IMR-90 (cell line): ENCODE results near the gene EIF3K. TPM values are rescaled to one million over a fixed set of nuclear protein-coding genes. Genes with fewer than 3 reads are reported as not detected.

Source experiments
- ATAC-seq: fragments of 200-7000 bp; cut with Tn5 transposase; 2 replicates; pipeline ENCODE4 v1.9.1; 2020; ENCODE audit warnings: low read depth, mild to moderate bottlenecking, moderate library complexity
- BruUV-seq: library from RNA; stranded (reverse); fragments of 400-500 nt; replicated peaks from 2 replicates; lab custom pipeline; 2021; lab: Mats Ljungman, UMichigan
- CTCF ChIA-PET: fragments of 300-600 bp; formaldehyde crosslinking; extraction: SDS; loops from one replicate; lab custom pipeline; 2021; ENCODE audit warnings: antibody characterized with exemption; lab: Yijun Ruan, JAX
- POLR2A ChIA-PET: fragments of 300-600 bp; sonication (Branson Sonifier 250); formaldehyde crosslinking; loops from one replicate; lab custom pipeline; 2022; ENCODE audit warnings: antibody characterized with exemption; ENCODE audit not compliant: unreplicated experiment; lab: Charles Lee
- DNase-seq: peaks from one replicate; pipeline ENCODE4 v3.0.0; 2013
- H2AFZ ChIP-seq: replicated peaks from 2 replicates; pipeline ENCODE3; 2013; ENCODE audit warnings: low read length, mild to moderate bottlenecking; ENCODE audit not compliant: poor library complexity
- H2AK5ac ChIP-seq: 2 replicates; pipeline ENCODE4 v1.6.1; 2013; ENCODE audit warnings: low read depth, low read length, inconsistent platforms
- H2AK9ac ChIP-seq: replicated peaks from 2 replicates; pipeline ENCODE3; 2013; ENCODE audit warnings: mild to moderate bottlenecking, low read depth, low read length, moderate library complexity; ENCODE audit not compliant: poor library complexity
- H2BK120ac ChIP-seq: 2 replicates; pipeline ENCODE4 v1.6.1; 2013; ENCODE audit warnings: low read depth, low read length, inconsistent platforms
- H2BK15ac ChIP-seq: 3 replicates; pipeline ENCODE4 v1.6.1; 2013; ENCODE audit warnings: low read depth, low read length, inconsistent platforms
- H2BK20ac ChIP-seq: 2 replicates; pipeline ENCODE4 v1.6.1; 2013; ENCODE audit warnings: low read depth, mild to moderate bottlenecking, inconsistent platforms, low read length, moderate library complexity
- H2BK5ac ChIP-seq: 2 replicates; pipeline ENCODE4 v1.6.1; 2013; ENCODE audit warnings: mild to moderate bottlenecking, low read depth, low read length, inconsistent platforms; ENCODE audit not compliant: poor library complexity, severe bottlenecking
- H3K14ac ChIP-seq: replicated peaks from 2 replicates; pipeline ENCODE4 v1.6.1; 2013; ENCODE audit warnings: low read depth, low read length, inconsistent platforms
- H3K18ac ChIP-seq: 2 replicates; pipeline ENCODE4 v1.6.1; 2013; ENCODE audit warnings: low read depth, low read length, control low read depth
- H3K23ac ChIP-seq: 2 replicates; pipeline ENCODE4 v1.6.1; 2013; ENCODE audit warnings: low read depth, low read length, inconsistent platforms
- H3K27ac ChIP-seq: 2 replicates; pipeline ENCODE4 v1.5.1; 2013; ENCODE audit warnings: mild to moderate bottlenecking, control low read depth, low read length; ENCODE audit not compliant: insufficient read depth
- H3K27me3 ChIP-seq: 2 replicates; pipeline ENCODE4 v1.6.1; 2013; ENCODE audit warnings: low read length; ENCODE audit not compliant: control insufficient read depth, insufficient read depth
- H3K36me3 ChIP-seq: 2 replicates; pipeline ENCODE4 v1.6.1; 2013; ENCODE audit warnings: low read length, mixed read lengths; ENCODE audit not compliant: control insufficient read depth, insufficient read depth
- H3K4ac ChIP-seq: 2 replicates; pipeline ENCODE4 v1.6.1; 2013; ENCODE audit warnings: low read depth, low read length, inconsistent platforms
- H3K4me1 ChIP-seq: 2 replicates; pipeline ENCODE4 v1.6.1; 2013; ENCODE audit warnings: low read length, mixed read lengths; ENCODE audit not compliant: control insufficient read depth, insufficient read depth
- H3K4me2 ChIP-seq: 2 replicates; pipeline ENCODE4 v1.6.1; 2013; ENCODE audit warnings: low read depth, mild to moderate bottlenecking, control low read depth, low read length, moderate library complexity
- H3K4me3 ChIP-seq: 2 replicates; pipeline ENCODE4 v1.5.1; 2013; ENCODE audit warnings: low read depth, mild to moderate bottlenecking, control low read depth, low read length, moderate library complexity; ENCODE audit not compliant: insufficient read depth
- H3K56ac ChIP-seq: 2 replicates; pipeline ENCODE4 v1.6.1; 2013; ENCODE audit warnings: low read length, inconsistent platforms; ENCODE audit not compliant: insufficient read depth; ENCODE audit errors: extremely low read depth
- H3K79me1 ChIP-seq, 2 experiments: 2 replicates each; pipeline ENCODE4 v1.6.1; 2013; ENCODE audit warnings: low read length in 2 of 2, inconsistent platforms in 1 of 2, low read depth in 1 of 2
- H3K9ac ChIP-seq: 2 replicates; pipeline ENCODE4 v1.6.1; 2013; ENCODE audit warnings: low read depth, low read length, control low read depth
- H3K9me1 ChIP-seq: 2 replicates; pipeline ENCODE4 v1.6.1; 2013; ENCODE audit warnings: low read length, inconsistent platforms; ENCODE audit not compliant: insufficient read depth
- H3K9me3 ChIP-seq: 2 replicates; pipeline ENCODE4 v1.6.1; 2013; ENCODE audit warnings: low read length; ENCODE audit not compliant: control insufficient read depth, insufficient read depth
- H4K20me1 ChIP-seq: 2 replicates; pipeline ENCODE4 v1.6.1; 2013; ENCODE audit warnings: low read length, inconsistent platforms; ENCODE audit not compliant: insufficient read depth
- H4K5ac ChIP-seq: 2 replicates; pipeline ENCODE4 v1.6.1; 2013; ENCODE audit warnings: mild to moderate bottlenecking, low read depth, low read length, control low read depth
- H4K8ac ChIP-seq, 2 experiments: 2 replicates each; pipeline ENCODE4 v1.6.1; 2013; ENCODE audit warnings: low read depth in 2 of 2, low read length in 2 of 2, control low read depth in 1 of 2, inconsistent platforms in 1 of 2
- H4K91ac ChIP-seq: 2 replicates; pipeline ENCODE4 v1.6.1; 2013; ENCODE audit warnings: low read depth, low read length, inconsistent platforms; ENCODE audit not compliant: insufficient read depth
- CEBPB ChIP-seq: IDR thresholded peaks from 2 replicates; pipeline ENCODE4 v1.6.1; 2012; ENCODE audit warnings: low read depth, low read length, improper control_type of control experiment
- FOS ChIP-seq: fragments of 150-350 bp; IDR thresholded peaks from 2 replicates; pipeline ENCODE4 v1.6.1; 2016; ENCODE audit warnings: low read depth, low read length
- WGBS, 2 experiments: methylation state at CpG; one replicate each; pipeline versions ENCODE4 v1.1.5 to v1.1.7; 2013; ENCODE audit warnings: missing lambda C conversion rate in 2 of 2; ENCODE audit not compliant: insufficient read length in 1 of 2; ENCODE audit errors: extremely low coverage in 2 of 2; 5-methylcytosine and 5-hydroxymethylcytosine counted together
- dilution Hi-C: fragments of 300-500 bp; cut with HindIII; formaldehyde crosslinking; loops from one replicate; pipeline ENCODE4 v1.14.3; 2018; ENCODE audit warnings: low sequenced_read_pairs; ENCODE audit not compliant: unreplicated experiment
- in situ Hi-C: fragments of 300-500 bp; cut with MboI; formaldehyde crosslinking; loops from 3 replicates; pipeline ENCODE4 v1.14.3; 2019; ENCODE audit warnings: low sequenced_read_pairs, inconsistent platforms, mixed read lengths
- intact Hi-C: fragments of 100-400 bp; cut with micrococcal nuclease; formaldehyde crosslinking; loops from 2 replicates; pipeline ENCODE4 v1.10.0; 2022
- polyA plus RNA-seq, 3 experiments: library from polyadenylated mRNA; depleted of rRNA; stranded (reverse); fragments of >200 nt; gene quantifications; 2 replicates each; pipeline ENCODE4 v1.2.3, GENCODE V29; 2012; ENCODE audit warnings: low replicate concordance in 1 of 3
- total RNA-seq: library from RNA; depleted of rRNA; stranded (reverse); fragments of >200 nt; gene quantifications from 2 replicates; pipeline ENCODE4 v1.2.3, GENCODE V29; 2012

Gene EIF3K
- total and polyA plus RNA-seq, 2 of the 4 experiments (the other 2 are of a cell fraction), result 575 to 1,137 TPM

DNA sequence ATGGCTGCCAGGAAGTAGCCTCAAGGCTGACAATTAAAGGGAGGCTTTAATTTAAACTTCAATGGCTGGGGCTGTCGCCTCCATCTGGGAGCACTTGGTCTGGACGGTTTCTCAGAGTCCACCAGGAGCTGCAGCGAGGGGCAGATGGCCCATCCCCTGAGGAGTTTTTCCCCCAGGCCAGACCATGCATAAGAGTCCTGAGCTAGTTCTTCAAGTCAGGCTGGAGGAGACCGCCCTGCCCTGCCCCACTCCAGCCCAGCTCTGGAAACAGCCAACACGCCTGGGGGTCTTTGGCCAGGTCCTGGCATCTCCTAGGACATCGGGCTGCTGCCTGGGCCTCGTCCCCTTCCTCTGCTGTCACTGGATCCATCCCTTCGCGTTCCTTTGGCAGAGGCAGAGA, 23.2 kb downstream of the EIF3K start:
- Histone ChIP-seq H3K18ac (no peak overlapping the region), H3K27ac (no peak overlapping the region), H3K4me1 (no peaks in the 10 kb centered on the region), H2AK9ac (no peak overlapping the region), H2BK15ac (no peak overlapping the region), H3K14ac (no peak overlapping the region), H3K9me3 (no peaks in the 10 kb centered on the region), H4K8ac (no peak overlapping the region), H3K23ac (no peak overlapping the region), H3K36me3 (peaks cover 2% of the 10 kb centered on the region; the same call in 1 of the 2 replicates), H3K9ac (no peak overlapping the region), H4K20me1 (peaks cover under 1% of the 10 kb centered on the region; the same call in 1 of the 2 replicates), H2BK120ac (no peak overlapping the region), H4K91ac (no peak overlapping the region), H3K4ac (no peak overlapping the region), H3K9me1 (no peaks in the 10 kb centered on the region), H3K27me3 (no peaks in the 10 kb centered on the region), H3K4me3 (no peak overlapping the region), H4K5ac (no peak overlapping the region), H3K56ac (no peak overlapping the region), H2AFZ (no peak overlapping the region), H3K4me2 (no peak overlapping the region), H2BK5ac (no peak overlapping the region), H2AK5ac (no peak overlapping the region), H3K79me1 (0 out of 4 replicates have a peak, but pooled peaks cover 0 to 9% of the 10 kb centered on the region in 2 experiments), H2BK20ac (no peak overlapping the region)
- dilution Hi-C loops, result no loop called here
- POLR2A ChIA-PET, result no interaction called here
- intact Hi-C loops, result no loop called here
- WGBS, 2 experiments, result 86% methylated on average over 2 of the region's 9 CpGs; no CpG with 5 or more reads in 1 of the 2 experiments
- DNase-seq (no peak), ATAC-seq (no peak)
- no peak for TF ChIP-seq FOS
- no peak for TF ChIP-seq CEBPB
- in situ Hi-C loops, result loop anchor here (25.0 kb wide), 1 partner anchor 405 kb away; no protein-coding TSS in a partner anchor
- BruUV-seq, result no TSS peak
- CTCF ChIA-PET, result no interaction called here
